ENCODE data around the gene QSOX2.

Gene QSOX2

GRCh38 chr9:136235709-136236455 lies 9.7 kb downstream of the QSOX2 start:
- DNase-seq = no peak

GRCh38 chr9:136235171-136235570 lies 10.4 kb downstream of the QSOX2 start:
- DNase-seq = no peak

- DNase-seq = no peak
Measured at GRCh38 chr9:136234597-136234996, 11.0 kb downstream of the QSOX2 start.

- no peak for DNase-seq
Measured at GRCh38 chr9:136233868-136234267, 11.7 kb downstream of the QSOX2 start.

- no peak for DNase-seq
Measured at GRCh38 chr9:136233411-136233810, 12.2 kb downstream of the QSOX2 start.

GRCh38 chr9:136232969-136233368 lies 12.6 kb downstream of the QSOX2 start:
- DNase-seq = no peak

- DNase-seq = peak; percentile 46
Measured at GRCh38 chr9:136231478-136232297, 13.9 kb downstream of the QSOX2 start.

GRCh38 chr9:136230773-136231172 lies 14.8 kb downstream of the QSOX2 start:
- no peak for DNase-seq

GRCh38 chr9:136230365-136230764 lies 15.2 kb downstream of the QSOX2 start:
- DNase-seq = no peak

GRCh38 chr9:136229096-136230065 lies 16.2 kb downstream of the QSOX2 start:
- no peak for DNase-seq

GRCh38 chr9:136228107-136228875 lies 17.3 kb downstream of the QSOX2 start:
- no peak for DNase-seq

GRCh38 chr9:136226680-136227407 lies 18.8 kb downstream of the QSOX2 start:
- DNase-seq = no peak

GRCh38 chr9:136225748-136226679 lies 19.6 kb downstream of the QSOX2 start:
- peak; percentile 76 for DNase-seq

GRCh38 chr9:136225366-136225747 lies 20.3 kb downstream of the QSOX2 start:
- peak; percentile 64 for DNase-seq

- DNase-seq = no peak
Measured at GRCh38 chr9:136223871-136224640, 21.6 kb downstream of the QSOX2 start.

GRCh38 chr9:136222906-136223285 lies 22.7 kb downstream of the QSOX2 start:
- DNase-seq = no peak

- DNase-seq = no peak
Measured at GRCh38 chr9:136222166-136222905, 23.3 kb downstream of the QSOX2 start.

- DNase-seq = peak; percentile 28
Measured at GRCh38 chr9:136220017-136220729, 25.4 kb downstream of the QSOX2 start.

Data from central memory CD4-positive, alpha-beta T cell (primary cell).